Measurements from ENCODE around the gene ASCL5. TPM values are rescaled to one million over a fixed set of nuclear protein-coding genes. Genes with fewer than 3 reads are reported as not detected.

ASCL5 gene
- total RNA-seq, 1 donor from 2014 or later: not detected

- intact Hi-C loops (cut with micrococcal nuclease): no loop called here
These were observed 10.0 kb upstream of the ASCL5 start for GRCh38 chr1:201137024-201137392.

GRCh38 chr1:201136355-201137023 lies 9.5 kb upstream of the ASCL5 start:
- intact Hi-C loops (cut with micrococcal nuclease): no loop called here

- intact Hi-C loops (cut with micrococcal nuclease): no loop called here
These were observed 7.4 kb upstream of the ASCL5 start for GRCh38 chr1:201134405-201134804.

DNA sequence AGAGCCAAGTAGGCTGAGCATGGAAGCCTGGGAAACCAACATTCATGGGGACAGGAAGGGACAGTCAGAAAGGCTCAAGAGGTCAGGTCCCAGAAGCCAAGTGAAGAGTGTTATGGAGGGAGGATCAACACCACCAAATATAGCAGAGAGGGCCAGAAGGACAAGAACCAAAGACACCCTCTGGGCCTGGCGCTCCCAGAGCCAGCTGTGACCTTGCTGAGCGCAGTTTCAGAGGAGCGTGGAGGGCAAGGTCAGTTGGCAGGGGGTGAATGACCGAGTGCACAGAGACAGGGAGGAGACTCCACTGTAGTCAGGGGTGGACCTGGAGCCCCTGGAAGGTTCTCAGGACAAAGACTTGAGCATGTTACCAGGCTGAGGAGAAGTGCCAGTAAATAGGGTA lies 4.4 kb upstream of the ASCL5 start:
- intact Hi-C loops (cut with micrococcal nuclease): no loop called here

GRCh38 chr1:201128962-201129361 lies 2.0 kb upstream of the ASCL5 start:
- intact Hi-C loops (cut with micrococcal nuclease): no loop called here

- intact Hi-C loops (cut with micrococcal nuclease): no loop called here
These were observed 1.5 kb upstream of the ASCL5 start for GRCh38 chr1:201128476-201128875.

GRCh38 chr1:201127755-201128455 lies 921 bp upstream of the ASCL5 start:
- intact Hi-C loops (cut with micrococcal nuclease): no loop called here

- intact Hi-C loops (cut with micrococcal nuclease): no loop called here
These were observed 537 bp downstream of the ASCL5 start for GRCh38 chr1:201126463-201126831.

- intact Hi-C loops (cut with micrococcal nuclease): no loop called here
These were observed 1.2 kb downstream of the ASCL5 start for GRCh38 chr1:201125800-201126199.

GRCh38 chr1:201125019-201125418 lies 2.0 kb downstream of the ASCL5 start:
- intact Hi-C loops (cut with micrococcal nuclease): no loop called here

DNA sequence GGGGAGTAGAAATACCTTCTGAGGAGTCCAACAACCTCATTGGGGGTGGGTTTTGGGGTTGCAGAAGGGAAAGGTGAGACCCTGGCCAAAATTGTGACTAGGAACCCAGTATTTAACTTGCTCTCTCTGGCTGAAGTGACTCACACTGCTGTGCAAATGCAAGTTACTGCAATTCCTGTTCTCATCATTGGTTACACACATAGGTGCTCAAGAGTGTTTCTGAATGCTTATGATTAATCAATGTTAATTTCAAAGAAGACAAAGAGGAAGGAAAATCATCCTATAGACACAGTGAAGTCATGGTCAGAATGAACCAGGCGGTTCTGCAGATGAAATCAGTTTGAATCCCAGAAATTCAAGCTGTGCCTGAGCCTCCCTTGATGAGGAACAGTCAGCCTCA lies 3.1 kb downstream of the ASCL5 start:
- intact Hi-C loops (cut with micrococcal nuclease): no loop called here

- intact Hi-C loops (cut with micrococcal nuclease): no loop called here
These were observed 4.5 kb downstream of the ASCL5 start for GRCh38 chr1:201122321-201122957.

DNA sequence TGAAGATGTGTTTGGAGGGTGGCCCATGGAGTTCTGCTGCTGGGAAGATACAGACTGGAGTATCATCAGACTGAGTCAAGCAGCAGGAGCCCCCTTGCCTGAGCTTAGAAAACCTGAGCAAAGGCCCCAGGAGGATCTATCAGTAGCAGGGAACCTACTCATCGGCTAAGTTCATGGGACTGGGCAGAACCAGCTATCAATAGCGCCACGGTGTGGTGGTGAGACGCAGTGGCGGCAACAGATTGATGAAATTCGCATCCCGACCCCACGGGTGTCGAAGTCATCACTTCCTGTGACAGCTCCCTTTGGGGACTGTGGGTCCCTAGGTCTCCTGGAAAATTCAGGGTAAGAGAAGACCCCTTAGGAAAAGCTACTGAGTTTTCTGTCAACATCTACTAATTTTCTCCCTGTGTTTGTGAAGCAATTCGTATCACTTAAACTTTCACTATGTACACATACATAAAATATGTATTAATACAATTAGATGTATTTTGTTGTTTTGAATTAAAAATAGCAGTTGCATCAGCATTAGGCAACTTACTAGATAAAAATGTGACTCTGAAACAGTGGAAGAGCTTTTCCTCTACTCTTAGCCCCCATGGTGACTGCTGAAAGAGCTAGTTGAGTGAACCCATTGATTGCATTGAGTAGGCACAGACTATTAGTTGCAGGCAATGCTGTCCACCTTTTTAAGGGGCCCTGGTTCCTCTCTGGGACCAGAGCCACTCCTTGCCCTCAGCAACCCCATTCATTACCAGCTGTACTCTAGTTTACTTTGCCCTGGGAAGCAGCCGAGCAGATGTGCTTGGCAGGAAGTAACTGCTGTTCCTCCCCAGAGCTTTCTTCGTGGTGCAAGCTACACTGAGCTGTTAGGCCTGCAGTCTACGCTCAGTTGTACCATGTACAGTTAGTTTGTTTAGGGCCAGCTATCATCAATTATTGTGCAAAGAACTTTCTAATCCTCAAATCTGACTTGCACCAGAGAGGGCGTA lies 7.5 kb downstream of the ASCL5 start:
- intact Hi-C loops (cut with micrococcal nuclease): loop anchor here (5.0 kb wide), 1 partner anchor 497 kb away; the partner anchor contains the start of gene KIF14

DNA sequence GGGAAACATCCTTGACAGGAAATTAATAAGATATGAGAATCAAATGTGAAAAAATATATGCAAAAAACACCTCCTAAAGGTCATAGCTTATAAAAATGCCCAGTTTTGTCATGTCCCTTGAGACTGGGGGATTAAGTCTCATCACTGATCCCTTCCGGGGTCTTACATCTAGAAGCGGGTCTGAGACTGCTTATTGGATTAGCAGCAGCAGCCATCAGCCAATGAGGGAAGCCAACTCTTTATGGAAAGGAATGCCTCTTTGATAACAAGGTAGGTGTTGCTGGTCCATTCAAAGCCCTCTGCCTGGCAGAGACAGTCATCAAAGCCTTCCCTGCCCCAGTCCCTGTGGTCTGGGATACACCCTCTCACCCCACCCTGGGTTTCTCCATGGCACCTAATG lies 10.9 kb downstream of the ASCL5 start:
- intact Hi-C loops (cut with micrococcal nuclease): loop anchor here (5.0 kb wide), 1 partner anchor 494 kb away; the partner anchor contains the start of gene KIF14

- intact Hi-C loops (cut with micrococcal nuclease): loop anchor here (2.0 to 5.0 kb wide), 2 partner anchors 143 to 493 kb away; partner anchors contain the start of gene KIF14
These were observed 11.5 kb downstream of the ASCL5 start for GRCh38 chr1:201115390-201115937.

- intact Hi-C loops (cut with micrococcal nuclease): loop anchor here (1.0 to 5.0 kb wide), 4 partner anchors 28 to 492 kb away; partner anchors contain the start of genes KIF14 and TMEM9
These were observed 12.5 kb downstream of the ASCL5 start for GRCh38 chr1:201114245-201115131.

DNA sequence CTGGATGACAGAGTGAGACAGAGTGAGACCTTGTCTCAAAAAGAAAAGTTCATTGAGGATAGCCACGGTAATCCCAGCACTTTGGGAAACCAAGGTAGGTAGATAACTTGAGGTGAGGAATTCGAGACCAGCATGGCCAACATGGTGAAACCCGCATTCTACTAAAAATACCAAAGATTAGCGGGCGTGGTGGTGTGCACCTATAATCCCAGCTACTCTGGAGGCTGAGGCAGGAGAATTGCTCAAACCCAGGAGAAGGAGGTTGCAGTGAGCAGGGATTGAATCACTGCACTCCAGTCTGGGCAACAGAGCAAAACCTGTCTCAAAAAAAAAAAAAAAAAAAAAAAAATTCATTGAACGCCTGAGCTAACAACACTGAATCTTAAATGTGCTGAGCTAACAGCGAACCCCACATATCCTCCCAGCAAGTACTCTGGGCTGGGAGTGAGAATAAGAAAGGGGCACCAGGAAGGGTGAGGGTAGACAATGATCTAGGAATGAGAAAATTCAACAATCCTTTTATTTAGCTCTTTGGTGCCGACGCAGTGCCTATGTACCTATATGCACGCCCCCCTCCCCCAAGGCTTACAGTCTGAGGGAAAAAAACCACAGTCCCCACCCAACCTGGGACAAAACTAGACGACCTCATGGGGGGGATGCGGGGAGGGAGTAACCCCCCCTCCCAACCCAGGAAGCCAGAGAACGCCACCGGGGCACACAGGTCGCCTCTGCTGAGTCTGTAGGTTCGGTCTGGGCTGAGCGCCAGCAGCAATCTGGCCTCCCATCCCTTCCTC lies 13.3 kb downstream of the ASCL5 start:
- intact Hi-C loops (cut with micrococcal nuclease): loop anchor here (1.0 to 2.0 kb wide), 3 partner anchors 27 to 141 kb away; partner anchors contain the start of gene TMEM9

- intact Hi-C loops (cut with micrococcal nuclease): no loop called here
These were observed 14.1 kb downstream of the ASCL5 start for GRCh38 chr1:201112926-201113325.

GRCh38 chr1:201112173-201112731 lies 14.7 kb downstream of the ASCL5 start, which contains the start of gene CACNA1S:
Gene CACNA1S (minus strand): TSS chr1:201112426. CDS start chr1:201112339, 87 bp downstream.
- intact Hi-C loops (cut with micrococcal nuclease): no loop called here

All from T-helper 2 cell treated with Interferon-gamma antibody and Interleukin-4, amounts not matched to agents 100 ng/mL and 5 ng/mL, for 36 hours (primary cell).